GM21619 (cell line): ENCODE measurements around the gene LRRC37A.
"Not testable (repeated sequence)": the region's sequence is repeated elsewhere in the genome, so short reads cannot be mapped to it uniquely, and the experiment has no call there.

Source experiments
- ATAC-seq: cut with Tn5 transposase; IDR thresholded peaks from one replicate; pipeline ENCODE4 v1.9.1; 2021; ENCODE audit not compliant: unreplicated experiment

Gene LRRC37A

GRCh38 chr17:46294831-46295230 is at the start of gene LRRC37A:
Gene LRRC37A (plus strand): TSS chr17:46295131. CDS start chr17:46295134, 3 bp downstream.
- not testable (repeated sequence) for ATAC-seq

- not testable (repeated sequence) for ATAC-seq
Measured at GRCh38 chr17:46249153-46249552, 45.8 kb upstream of the LRRC37A start.

DNA sequence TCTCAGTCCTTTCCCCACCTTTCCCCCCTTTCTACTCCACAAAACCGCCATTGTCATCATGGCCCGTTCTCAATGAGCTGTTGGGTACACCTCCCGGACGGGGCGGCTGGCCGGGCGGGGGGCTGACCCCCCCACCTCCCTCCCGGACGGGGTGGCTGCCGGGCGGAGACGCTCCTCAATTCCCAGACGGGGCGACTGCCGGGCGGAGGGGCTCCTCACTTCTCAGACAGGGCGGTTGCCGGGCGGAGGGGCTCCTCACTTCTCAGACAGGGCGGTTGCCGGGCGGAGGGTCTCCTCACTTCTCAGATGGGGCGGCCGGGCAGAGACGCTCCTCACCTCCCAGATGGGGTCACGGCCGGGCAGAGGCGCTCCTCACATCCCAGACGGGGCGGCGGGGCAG is 42.1 kb upstream of the LRRC37A start:
- not testable (repeated sequence) for ATAC-seq

DNA sequence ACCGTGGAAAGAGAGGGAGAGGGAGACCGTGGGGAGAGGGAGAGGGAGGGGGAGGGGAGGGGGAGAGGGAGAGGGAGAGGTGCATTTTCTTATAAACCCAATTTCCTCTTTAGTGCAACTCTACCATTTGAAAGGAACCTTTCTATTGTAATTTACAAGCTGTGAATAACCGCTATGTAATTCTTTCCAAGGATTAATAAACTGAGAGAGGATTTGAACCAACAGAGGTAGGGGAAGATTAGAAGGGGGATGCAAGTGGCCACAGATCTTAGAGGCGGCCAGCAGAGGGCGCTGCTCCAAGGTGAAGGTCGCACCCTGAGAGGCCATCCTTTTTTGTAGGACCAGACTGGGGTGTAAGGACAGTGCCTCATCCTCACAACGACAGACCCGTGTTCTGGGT is 41.2 kb upstream of the LRRC37A start:
- ATAC-seq, result not testable (repeated sequence)

- ATAC-seq, result not testable (repeated sequence)
Measured at GRCh38 chr17:46254215-46254614, 40.7 kb upstream of the LRRC37A start.

- ATAC-seq, result not testable (repeated sequence)
Measured at GRCh38 chr17:46256369-46256768, 38.6 kb upstream of the LRRC37A start.

- not testable (repeated sequence) for ATAC-seq
Measured at GRCh38 chr17:46259845-46260661, 34.9 kb upstream of the LRRC37A start.

- no peak for ATAC-seq
Measured at GRCh38 chr17:46262271-46262670, 32.7 kb upstream of the LRRC37A start.

DNA sequence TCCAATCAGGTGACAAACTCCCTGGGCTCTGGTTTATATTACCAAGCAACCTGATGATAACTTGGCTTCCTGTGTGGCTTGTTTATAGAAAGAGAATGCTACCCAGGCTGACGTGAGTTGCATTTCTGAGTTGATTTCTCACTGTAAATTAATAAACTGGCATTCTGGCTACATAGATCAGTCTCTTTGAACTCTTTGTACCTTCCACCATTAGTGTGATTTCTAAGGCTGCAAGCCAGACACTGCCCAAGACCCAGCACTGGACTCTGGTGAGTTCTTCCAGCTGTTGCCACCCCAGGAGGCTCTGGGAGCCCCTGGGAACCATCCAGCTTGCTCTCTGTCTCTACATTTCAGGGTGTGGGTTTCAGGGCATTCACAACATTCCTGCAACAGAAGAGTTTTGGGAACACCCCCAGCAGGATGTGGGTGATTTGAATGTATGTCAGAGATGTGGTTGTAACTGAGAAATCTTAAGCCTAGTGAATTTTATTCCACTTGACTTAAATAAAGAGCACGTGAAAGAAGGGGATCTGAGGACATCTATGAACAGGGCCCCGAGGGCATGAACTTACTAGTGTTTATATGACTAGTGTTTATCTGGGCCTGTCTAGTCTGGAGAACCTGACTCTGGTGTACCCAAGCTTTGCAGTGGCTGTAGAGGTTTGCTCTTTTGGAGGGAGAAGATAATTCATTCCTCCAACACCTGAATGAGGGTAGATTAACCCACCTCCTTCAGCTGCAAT is 30.3 kb upstream of the LRRC37A start:
- no peak for ATAC-seq

- not testable (repeated sequence) for ATAC-seq
Measured at GRCh38 chr17:46266063-46266655, 28.8 kb upstream of the LRRC37A start.

DNA sequence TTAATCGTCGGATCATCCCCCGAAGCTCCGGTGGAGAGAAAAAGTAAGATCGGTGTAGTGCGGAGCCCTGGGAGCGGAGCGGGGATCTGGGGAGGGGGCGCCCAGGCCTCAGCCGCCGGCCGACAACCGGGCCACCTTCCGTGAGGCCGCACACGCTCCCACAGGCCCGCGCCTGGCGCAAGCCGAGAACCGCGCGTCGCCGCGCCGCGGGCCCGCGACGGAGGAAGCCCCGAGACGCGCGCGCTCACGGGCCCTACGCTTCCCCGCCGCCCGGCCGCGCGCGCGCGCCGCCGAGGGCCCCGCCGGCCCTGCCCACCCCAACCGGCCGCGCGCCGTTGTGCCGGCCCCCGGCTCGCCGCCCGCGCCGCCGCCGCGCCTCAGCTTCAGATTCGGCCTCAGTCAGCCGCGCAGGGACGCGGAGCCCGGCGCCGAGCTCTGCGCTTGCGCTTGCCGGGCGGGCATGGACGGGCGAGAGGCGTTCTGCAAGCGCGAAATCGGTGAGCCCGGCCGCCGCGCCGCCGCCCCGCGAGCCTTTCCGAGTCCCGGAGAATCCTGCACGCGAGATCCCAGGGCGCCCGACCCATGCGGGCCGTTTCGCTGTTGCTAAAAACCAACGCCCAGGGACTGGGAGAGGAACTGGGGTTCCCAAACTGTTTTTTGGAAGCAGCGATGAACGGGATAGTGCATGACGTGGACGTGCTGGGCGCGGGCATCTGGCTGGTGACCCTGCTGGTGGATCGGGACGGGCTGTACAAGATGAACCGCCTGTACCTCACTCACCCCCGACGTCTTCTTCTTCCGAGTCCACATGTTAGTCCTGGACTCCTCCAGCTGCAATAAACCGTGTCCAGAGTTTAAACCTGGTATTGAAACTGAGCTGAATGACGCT is 28.0 kb upstream of the LRRC37A start:
- peak; percentile 71 for ATAC-seq

DNA sequence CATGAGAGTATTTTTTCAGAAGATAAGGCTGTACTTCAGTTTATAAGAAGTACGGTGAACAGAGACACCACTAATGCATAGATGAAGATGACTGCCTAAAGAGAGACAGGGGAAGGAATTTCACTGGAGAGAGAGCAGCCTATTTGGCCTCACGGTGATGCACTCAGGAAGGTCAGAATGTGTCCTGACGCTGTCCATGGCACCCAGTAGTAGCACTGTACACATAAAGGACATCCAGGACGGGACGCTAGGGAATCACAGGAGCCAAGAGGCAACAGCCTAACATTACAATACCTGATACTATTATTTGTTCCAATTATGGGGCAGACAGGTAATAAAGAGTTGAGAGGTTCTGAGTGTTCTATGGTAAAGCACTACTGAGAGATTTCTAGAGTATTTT is 24.9 kb upstream of the LRRC37A start:
- no peak for ATAC-seq

- no peak for ATAC-seq
Measured at GRCh38 chr17:46273541-46274236, 21.2 kb upstream of the LRRC37A start.

DNA sequence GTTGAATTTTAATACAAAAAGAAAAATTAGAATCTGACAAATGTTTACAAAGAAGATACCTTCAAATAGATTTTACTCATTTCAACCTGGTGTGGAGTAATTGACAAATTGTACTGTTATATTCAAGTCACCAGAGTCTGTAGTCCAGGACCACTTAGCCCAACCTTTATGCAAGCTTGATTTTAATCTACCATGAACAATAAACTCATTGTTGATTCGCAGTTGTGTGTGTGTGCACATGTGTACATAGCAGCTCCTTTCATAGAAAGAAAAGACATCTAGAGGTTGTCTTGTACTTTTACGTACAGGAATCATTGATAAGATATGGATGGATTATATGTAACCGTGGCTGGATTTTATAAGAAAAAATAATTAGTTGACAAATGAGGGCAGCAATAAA is 20.7 kb upstream of the LRRC37A start:
- ATAC-seq, result no peak

DNA sequence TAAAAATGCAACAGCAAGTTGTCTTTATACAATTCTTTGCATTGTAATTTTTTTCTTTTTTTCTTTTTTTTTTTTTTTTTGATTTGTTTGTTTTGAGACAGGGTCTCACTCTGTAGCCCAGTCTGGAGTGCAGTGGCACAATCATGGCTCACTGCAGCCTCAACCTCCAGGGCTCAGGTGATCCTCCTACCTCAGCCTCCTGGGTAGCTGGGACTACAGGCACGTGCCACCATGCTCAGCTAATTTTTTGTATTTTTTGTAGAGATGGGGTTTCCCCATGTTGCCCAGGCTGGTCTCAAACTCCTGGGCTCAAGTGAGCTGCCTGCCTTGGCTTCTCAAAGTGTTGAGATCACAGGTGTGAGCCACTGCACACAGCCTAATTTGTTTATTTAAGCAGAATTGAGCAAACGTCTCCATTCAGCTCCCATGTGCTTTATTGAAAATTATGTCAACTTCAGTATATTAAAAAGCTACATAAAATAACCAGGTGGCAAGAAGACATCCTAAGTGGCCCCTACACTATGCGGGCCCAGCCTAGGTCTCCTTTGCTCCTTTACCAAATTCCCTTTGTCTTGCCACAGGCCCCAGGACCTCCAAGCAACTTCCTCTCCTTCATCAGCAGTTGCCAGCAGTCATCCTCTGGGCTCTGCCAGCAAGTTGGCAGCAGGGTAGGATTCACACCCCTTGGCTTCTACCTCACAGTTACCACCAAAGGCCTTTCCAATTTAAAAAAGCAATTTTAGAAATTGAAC is 18.0 kb upstream of the LRRC37A start:
- ATAC-seq, result not testable (repeated sequence)

DNA sequence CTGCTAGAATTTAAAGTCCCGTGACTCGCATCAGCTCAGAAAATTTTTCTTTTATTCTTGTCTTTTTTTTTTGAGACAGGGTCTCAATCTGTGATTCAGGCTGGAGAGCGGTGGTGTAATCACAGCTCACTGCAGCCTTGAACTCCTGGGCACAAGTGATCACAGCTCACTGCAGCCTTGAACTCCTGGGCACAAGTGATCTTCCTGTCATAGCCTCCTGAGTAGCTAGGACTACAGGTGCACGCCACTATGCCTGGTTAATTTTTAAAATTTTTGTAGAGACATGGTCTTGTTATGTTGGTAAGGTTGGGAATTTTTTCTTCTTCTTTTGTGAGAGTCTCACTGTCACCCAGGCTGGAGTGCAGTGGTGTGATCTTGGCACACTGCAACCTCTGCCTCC is 13.6 kb upstream of the LRRC37A start:
- not testable (repeated sequence) for ATAC-seq

GRCh38 chr17:46282635-46283034 is 12.3 kb upstream of the LRRC37A start:
- not testable (repeated sequence) for ATAC-seq

- ATAC-seq, result not testable (repeated sequence)
Measured at GRCh38 chr17:46284467-46284866, 10.5 kb upstream of the LRRC37A start.

DNA sequence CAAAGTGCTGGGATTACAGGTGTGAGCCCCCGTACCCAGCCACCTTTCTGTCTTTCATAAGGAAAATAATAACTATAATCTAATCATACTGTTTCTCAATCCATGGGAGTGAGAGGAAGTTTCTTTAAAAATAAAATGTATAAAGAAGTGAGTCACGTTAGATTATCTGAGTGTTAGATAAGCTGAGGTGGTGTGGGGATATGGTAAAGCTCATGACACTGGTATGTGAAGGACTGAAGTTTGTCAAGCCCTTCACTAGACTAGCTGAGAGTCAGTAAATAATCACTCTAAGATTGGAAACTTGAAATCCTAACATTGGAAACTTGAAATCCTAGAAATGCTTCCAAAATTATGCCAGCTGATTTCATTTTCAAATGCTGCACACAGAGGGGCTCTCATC is 9.4 kb upstream of the LRRC37A start:
- not testable (repeated sequence) for ATAC-seq
